ENCODE data around the gene ZNF800.
"Not testable (repeated sequence)": the region's sequence is repeated elsewhere in the genome, so short reads cannot be mapped to it uniquely, and the experiment has no call there.

Gene ZNF800
- total RNA-seq, result 163 reads per million, percentile 90 among the genes with 10 or more reads in this experiment

- DNase-seq, result peak; percentile 79
Observed at GRCh38 chr7:127392566-127393367, at the start of gene ZNF800. TSS of gene ZNF800 (minus strand) at chr7:127392708. CDS start at chr7:127391557, 1,151 bp downstream.

- DNase-seq, result no peak
Observed at GRCh38 chr7:127440206-127440605, 47.7 kb upstream of the ZNF800 start.

- no peak for DNase-seq
Observed at GRCh38 chr7:127438836-127439235, 46.3 kb upstream of the ZNF800 start.

- no peak for DNase-seq
Observed at GRCh38 chr7:127437837-127438236, 45.3 kb upstream of the ZNF800 start.

- DNase-seq, result no peak
Observed at GRCh38 chr7:127437241-127437640, 44.7 kb upstream of the ZNF800 start.

GRCh38 chr7:127429281-127429680, 36.8 kb upstream of the ZNF800 start:
- DNase-seq, result not testable (repeated sequence)

GRCh38 chr7:127419196-127419595, 26.7 kb upstream of the ZNF800 start:
- no peak for DNase-seq

GRCh38 chr7:127418459-127418858, 26.0 kb upstream of the ZNF800 start:
- no peak for DNase-seq

- DNase-seq, result no peak
Observed at GRCh38 chr7:127417346-127417745, 24.8 kb upstream of the ZNF800 start.

GRCh38 chr7:127415060-127415742, 22.7 kb upstream of the ZNF800 start:
- DNase-seq, result no peak

- DNase-seq, result no peak
Observed at GRCh38 chr7:127413962-127414361, 21.5 kb upstream of the ZNF800 start.

- no peak for DNase-seq
Observed at GRCh38 chr7:127413326-127413725, 20.8 kb upstream of the ZNF800 start.

GRCh38 chr7:127411176-127411575, 18.7 kb upstream of the ZNF800 start:
- DNase-seq, result no peak

- no peak for DNase-seq
Observed at GRCh38 chr7:127409629-127410028, 17.1 kb upstream of the ZNF800 start.

GRCh38 chr7:127404286-127405072, 12.0 kb upstream of the ZNF800 start:
- no peak for DNase-seq

GRCh38 chr7:127396184-127396583, 3.7 kb upstream of the ZNF800 start:
- DNase-seq, result no peak

GRCh38 chr7:127395104-127395503, 2.6 kb upstream of the ZNF800 start:
- DNase-seq, result not testable (repeated sequence)

- no peak for DNase-seq
Observed at GRCh38 chr7:127393368-127394058, 1.0 kb upstream of the ZNF800 start.

GRCh38 chr7:127392182-127392565, 334 bp downstream of the ZNF800 start:
- DNase-seq, result peak; percentile 59

GRCh38 chr7:127391591-127392181, 822 bp downstream of the ZNF800 start:
- DNase-seq, result peak; percentile 39

GRCh38 chr7:127390817-127391590, 1.5 kb downstream of the ZNF800 start:
- no peak for DNase-seq

Measured in effector CD4-positive, alpha-beta T cell (primary cell).